HepG2 (cell line): ENCODE data around the gene NME7. TPM values are rescaled to one million over a fixed set of nuclear protein-coding genes. Genes with fewer than 3 reads are reported as not detected.

ENCODE experiments used
- ATAC-seq: fragments of 200-7000 bp; cut with Tn5 transposase; 3 replicates; pipeline ENCODE4 v1.9.1; 2020; ENCODE audit warnings: mild to moderate bottlenecking, moderate library complexity
- BruUV-seq: library from RNA; stranded (reverse); fragments of 400-500 nt; replicated peaks from 2 replicates; lab custom pipeline; 2021; lab: Mats Ljungman, UMichigan
- CTCF ChIA-PET: fragments of 300-600 bp; formaldehyde crosslinking; extraction: SDS; loops from one replicate; lab custom pipeline; 2021; ENCODE audit warnings: low total read pairs, inconsistent platforms, low intra/inter-chr PET ratio; lab: Yijun Ruan, JAX
- POLR2A ChIA-PET: fragments of 350-600 bp; sonication (Branson Sonifier 250); formaldehyde crosslinking; loops from one replicate; lab custom pipeline; 2020; ENCODE audit warnings: antibody characterized with exemption, inconsistent platforms; lab: Yijun Ruan, JAX
- DNase-seq: peaks from one replicate; pipeline ENCODE4 v3.0.0-alpha.2; 2015; ENCODE audit warnings: low spot score
- FAIRE-seq: peaks from 3 replicates; lab custom pipeline; 2011; peaks lifted over from hg19 to GRCh38; lab: Jason Lieb, UNC
- H2AFZ ChIP-seq: one replicate; pipeline ENCODE4 v1.6.1; 2011; ENCODE audit warnings: low read length, inconsistent platforms
- H3K27ac ChIP-seq: fragments of 300-600 bp; 3 replicates; pipeline ENCODE4 v1.8.0; 2011; ENCODE audit warnings: mixed run types, mild to moderate bottlenecking, mixed read lengths, low read length, inconsistent platforms; ENCODE audit not compliant: insufficient read depth; ENCODE audit errors: extremely low read length
- H3K27me3 ChIP-seq, 2 experiments: fragments of 200-600 bp in 1 of 2; 2 replicates in 1 of 2; 3 replicates in 1 of 2; pipeline versions ENCODE4 v1.6.0 to v1.8.0; 2011; ENCODE audit warnings: low read length in 2 of 2, mild to moderate bottlenecking in 2 of 2, moderate library complexity in 2 of 2, inconsistent platforms in 1 of 2; ENCODE audit not compliant: insufficient read depth in 2 of 2, control insufficient read depth in 1 of 2
- H3K36me3 ChIP-seq, 2 experiments: fragments of 200-600 bp in 1 of 2; replicated peaks in 1 of 2; 2 replicates in 1 of 2; 3 replicates in 1 of 2; pipeline versions ENCODE4 v1.5.1 to v1.8.0; 2011; ENCODE audit warnings: low read length in 2 of 2, inconsistent platforms in 1 of 2; ENCODE audit not compliant: insufficient read depth in 2 of 2, control insufficient read depth in 1 of 2
- H3K4me1 ChIP-seq: 2 replicates; pipeline ENCODE4 v1.5.1; 2012; ENCODE audit warnings: low read length, inconsistent platforms; ENCODE audit not compliant: insufficient read depth
- H3K4me2 ChIP-seq: 2 replicates; pipeline ENCODE4 v1.6.0; 2011; ENCODE audit warnings: low read depth, low read length, inconsistent platforms
- H3K4me3 ChIP-seq, 3 experiments: fragments of 200-600 bp in 1 of 3; sonication (generic), shearing (Covaris generic) in 1 of 3; replicated peaks in 1 of 3; 2 replicates each; pipeline ENCODE4 v1.5.1; 2011 to 2016; ENCODE audit warnings: low read length in 3 of 3, inconsistent platforms in 2 of 3, low read depth in 2 of 3, mild to moderate bottlenecking in 2 of 3, control low read depth in 1 of 3, mixed read lengths in 1 of 3; ENCODE audit not compliant: insufficient read depth in 1 of 3
- H3K79me2 ChIP-seq: one replicate; pipeline ENCODE4 v1.6.1; 2011; ENCODE audit warnings: low read length, inconsistent platforms; ENCODE audit not compliant: insufficient read depth
- H3K9ac ChIP-seq: 2 replicates; pipeline ENCODE4 v1.6.0; 2011; ENCODE audit warnings: mild to moderate bottlenecking, low read depth, low read length, inconsistent platforms; ENCODE audit not compliant: insufficient read depth
- H3K9me3 ChIP-seq: 2 replicates; pipeline ENCODE4 v1.5.1; 2012; ENCODE audit warnings: mild to moderate bottlenecking, low read length
- H4K20me1 ChIP-seq: 2 replicates; pipeline ENCODE4 v1.6.0; 2011; ENCODE audit warnings: inconsistent platforms, mild to moderate bottlenecking, low read length, moderate library complexity; ENCODE audit not compliant: insufficient read depth
- FOXA3 ChIP-seq: IDR thresholded peaks from 2 replicates; pipeline ENCODE4 v1.6.1; 2016; ENCODE audit warnings: missing genetic modification reagents, missing compliant biosample characterization
- HMG20A ChIP-seq: IDR thresholded peaks from 2 replicates; pipeline ENCODE4 v1.6.1; 2016; ENCODE audit warnings: borderline replicate concordance
- HOXD1 ChIP-seq: sonication (generic); formaldehyde crosslinking; IDR thresholded peaks from 2 replicates; pipeline ENCODE4 v1.5.0; 2020; ENCODE audit warnings: missing genetic modification reagents
- KLF9 ChIP-seq: IDR thresholded peaks from 2 replicates; pipeline ENCODE4 v1.6.1; 2016; ENCODE audit warnings: low read depth
- LBX2 ChIP-seq: sonication (generic); formaldehyde crosslinking; IDR thresholded peaks from 2 replicates; pipeline ENCODE4 v1.5.0; 2020; ENCODE audit warnings: missing genetic modification reagents, mild to moderate bottlenecking, borderline replicate concordance
- NBN ChIP-seq: fragments of 450-650 bp; conservative IDR thresholded peaks from 2 replicates; pipeline ENCODE4 v1.6.1; 2017
- PHF5A ChIP-seq: IDR thresholded peaks from one replicate; pipeline ENCODE4 v1.6.1; 2018; ENCODE audit warnings: low read depth, missing genetic modification reagents; ENCODE audit not compliant: unreplicated experiment
- POLR2AphosphoS5 ChIP-seq: IDR thresholded peaks from 2 replicates; pipeline ENCODE4 v1.6.1; 2012; ENCODE audit warnings: low read depth, low read length
- PPARG ChIP-seq: conservative IDR thresholded peaks from 2 replicates; pipeline ENCODE4 v1.6.1; 2016; ENCODE audit warnings: missing biosample characterization, missing genetic modification reagents
- RFXANK ChIP-seq: IDR thresholded peaks from 2 replicates; pipeline ENCODE4 v1.6.1; 2016
- THAP11 ChIP-seq: IDR thresholded peaks from 2 replicates; pipeline ENCODE4 v1.6.1; 2016; ENCODE audit warnings: missing biosample characterization, missing genetic modification reagents
- WIZ ChIP-seq: sonication (generic); formaldehyde crosslinking; IDR thresholded peaks from 2 replicates; pipeline ENCODE4 v1.5.1; 2020; ENCODE audit warnings: mild to moderate bottlenecking, missing genetic modification reagents
- XBP1 ChIP-seq: sonication (generic); formaldehyde crosslinking; IDR thresholded peaks from 2 replicates; pipeline ENCODE4 v1.5.0; 2020; ENCODE audit warnings: missing genetic modification reagents
- ZKSCAN1 ChIP-seq: fragments of 150-350 bp; IDR thresholded peaks from 2 replicates; pipeline ENCODE4 v1.6.1; 2014; ENCODE audit warnings: low read length
- ZNF138 ChIP-seq: sonication (generic); formaldehyde crosslinking; IDR thresholded peaks from 2 replicates; pipeline ENCODE4 v1.5.0; 2020; ENCODE audit warnings: mild to moderate bottlenecking, low read depth, missing genetic modification reagents
- ZNF34 ChIP-seq: sonication (generic); formaldehyde crosslinking; IDR thresholded peaks from 2 replicates; pipeline ENCODE4 v1.4.0; 2020; ENCODE audit warnings: mild to moderate bottlenecking, missing genetic modification reagents, borderline replicate concordance
- ZNF557 ChIP-seq: sonication (generic); formaldehyde crosslinking; IDR thresholded peaks from 2 replicates; pipeline ENCODE4 v1.4.0; 2020; ENCODE audit warnings: missing genetic modification reagents
- ZNF564 ChIP-seq: sonication (generic); formaldehyde crosslinking; IDR thresholded peaks from 2 replicates; pipeline ENCODE4 v1.8.1; 2023; ENCODE audit warnings: mild to moderate bottlenecking, missing genetic modification reagents
- WGBS: methylation state at CpG from one replicate; pipeline ENCODE4 v1.1.6; 2017; ENCODE audit warnings: low lambda C conversion rate; 5-methylcytosine and 5-hydroxymethylcytosine counted together
- in situ Hi-C: cut with HindIII; loops from 2 replicates; pipeline ENCODE4 v1.10.0; 2017; ENCODE audit warnings: low pct_unique_long_range_greater_than_20kb; ENCODE audit not compliant: extremely low pct_ligation_motif_present
- intact Hi-C: fragments of 100-400 bp; cut with micrococcal nuclease; formaldehyde crosslinking; loops from one replicate; pipeline ENCODE4 v1.10.0; 2022; ENCODE audit not compliant: unreplicated experiment
- polyA plus RNA-seq, 8 experiments: library from polyadenylated mRNA; depleted of rRNA in 3 of 8; stranded (reverse) in 7 of 8; unstranded in 1 of 8; fragments of >200 nt; fragmentation: Illumina TruSeq in 4 of 8; extraction: Trizol in 4 of 8; gene quantifications; 2 replicates each; pipeline versions ENCODE4 v1.2.1 to v1.2.3, GENCODE V29; 2011 to 2016; ENCODE audit warnings: low read depth in 4 of 8, missing spikeins in 1 of 8, mixed read lengths in 1 of 8; ENCODE audit not compliant: insufficient read depth in 1 of 8
- total RNA-seq, 5 experiments: library from RNA; depleted of rRNA; stranded (reverse); fragments of >200 nt; fragmentation: Illumina TruSeq; extraction: Trizol; gene quantifications; 2 replicates each; pipeline ENCODE4 v1.2.3, GENCODE V29; 2016; ENCODE audit warnings: low read depth in 1 of 5
- TF ChIP-seq, protein P1 (sequence below): sonication (generic); formaldehyde crosslinking; IDR thresholded peaks from 2 replicates; pipeline ENCODE4 v1.4.0; 2020; ENCODE audit warnings: mild to moderate bottlenecking, missing genetic modification reagents
- TF ChIP-seq, protein P2 (sequence below): sonication (generic); formaldehyde crosslinking; IDR thresholded peaks from 2 replicates; pipeline ENCODE4 v1.5.1; 2020; ENCODE audit warnings: mild to moderate bottlenecking, missing genetic modification reagents, moderate library complexity
- TF ChIP-seq, protein P3 (sequence below): sonication (generic); formaldehyde crosslinking; conservative IDR thresholded peaks from 2 replicates; pipeline ENCODE4 v1.8.0; 2022; ENCODE audit warnings: missing genetic modification reagents

Gene NME7
- total and polyA plus RNA-seq, 2 of the 13 experiments (the other 11 are each of a cell fraction or from before 2014, with no cell fraction given): 9.4 to 22.5 TPM

DNA sequence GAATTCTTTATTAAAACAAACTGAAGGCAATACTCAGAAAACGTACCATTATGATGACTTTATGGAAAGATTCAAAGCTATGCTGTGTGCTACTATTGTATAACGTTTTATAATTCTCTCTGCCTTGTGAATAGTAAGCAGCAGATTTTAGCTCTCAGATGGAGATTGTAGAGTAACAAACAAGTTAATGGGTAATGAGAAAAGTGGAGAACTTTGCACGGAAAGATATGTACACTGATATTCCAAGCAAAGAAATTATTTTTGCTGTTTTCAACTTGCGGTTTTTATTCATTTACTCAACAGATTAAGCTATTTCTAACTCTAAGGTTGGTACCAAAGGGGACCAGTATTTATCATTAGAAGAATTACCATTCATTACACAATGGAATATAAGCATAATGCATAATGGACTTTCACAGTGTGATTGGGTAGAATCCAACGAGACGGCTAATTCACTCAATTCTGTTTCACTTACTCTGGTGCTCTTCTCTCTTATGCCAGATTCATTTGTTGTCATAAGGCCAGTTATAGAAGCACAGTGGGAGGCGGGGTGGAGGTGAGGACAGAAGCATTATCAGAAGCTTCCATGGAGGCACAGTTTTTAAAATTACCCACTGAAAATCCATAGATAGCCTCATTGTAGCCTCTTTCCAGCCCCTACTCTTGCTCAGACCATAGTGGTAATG, 222.5 kb downstream of the NME7 start:
- H3K4me2 ChIP-seq: peak overlapping the region; percentile 68
- peak; percentile 60 for DNase-seq
- TF ChIP-seq ZNF34 (CRISPR knock-in tag) (no peak), WIZ (CRISPR knock-in tag) (no peak), PHF5A (CRISPR knock-in tag) (peak; percentile 40), FOXA3 (peak; percentile 41), RFXANK (CRISPR knock-in tag) (no peak), HOXD1 (no peak), HMG20A (CRISPR knock-in tag) (0 out of 2 replicates have a peak, but pooled peaks have one; percentile 39), PPARG (CRISPR knock-in tag) (0 out of 2 replicates have a peak, but pooled peaks have one; percentile 8), THAP11 (no peak), ZKSCAN1 (no peak), XBP1 (CRISPR knock-in tag) (no peak), ZNF138 (CRISPR knock-in tag) (no peak), ZNF557 (no peak), LBX2 (CRISPR knock-in tag) (no peak), KLF9 (CRISPR knock-in tag) (no peak), NBN (no peak), ZNF564 (no peak), POLR2AphosphoS5 (peak; percentile 47; the same call in 1 of the 2 replicates)
- TF ChIP-seq, protein P1, sequence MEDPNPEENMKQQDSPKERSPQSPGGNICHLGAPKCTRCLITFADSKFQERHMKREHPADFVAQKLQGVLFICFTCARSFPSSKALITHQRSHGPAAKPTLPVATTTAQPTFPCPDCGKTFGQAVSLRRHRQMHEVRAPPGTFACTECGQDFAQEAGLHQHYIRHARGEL (CRISPR knock-in tag): no peak
- TF ChIP-seq, protein P2, sequence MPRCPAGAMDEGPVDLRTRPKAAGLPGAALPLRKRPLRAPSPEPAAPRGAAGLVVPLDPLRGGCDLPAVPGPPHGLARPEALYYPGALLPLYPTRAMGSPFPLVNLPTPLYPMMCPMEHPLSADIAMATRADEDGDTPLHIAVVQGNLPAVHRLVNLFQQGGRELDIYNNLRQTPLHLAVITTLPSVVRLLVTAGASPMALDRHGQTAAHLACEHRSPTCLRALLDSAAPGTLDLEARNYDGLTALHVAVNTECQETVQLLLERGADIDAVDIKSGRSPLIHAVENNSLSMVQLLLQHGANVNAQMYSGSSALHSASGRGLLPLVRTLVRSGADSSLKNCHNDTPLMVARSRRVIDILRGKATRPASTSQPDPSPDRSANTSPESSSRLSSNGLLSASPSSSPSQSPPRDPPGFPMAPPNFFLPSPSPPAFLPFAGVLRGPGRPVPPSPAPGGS (CRISPR knock-in tag): no peak
- TF ChIP-seq, protein P3, sequence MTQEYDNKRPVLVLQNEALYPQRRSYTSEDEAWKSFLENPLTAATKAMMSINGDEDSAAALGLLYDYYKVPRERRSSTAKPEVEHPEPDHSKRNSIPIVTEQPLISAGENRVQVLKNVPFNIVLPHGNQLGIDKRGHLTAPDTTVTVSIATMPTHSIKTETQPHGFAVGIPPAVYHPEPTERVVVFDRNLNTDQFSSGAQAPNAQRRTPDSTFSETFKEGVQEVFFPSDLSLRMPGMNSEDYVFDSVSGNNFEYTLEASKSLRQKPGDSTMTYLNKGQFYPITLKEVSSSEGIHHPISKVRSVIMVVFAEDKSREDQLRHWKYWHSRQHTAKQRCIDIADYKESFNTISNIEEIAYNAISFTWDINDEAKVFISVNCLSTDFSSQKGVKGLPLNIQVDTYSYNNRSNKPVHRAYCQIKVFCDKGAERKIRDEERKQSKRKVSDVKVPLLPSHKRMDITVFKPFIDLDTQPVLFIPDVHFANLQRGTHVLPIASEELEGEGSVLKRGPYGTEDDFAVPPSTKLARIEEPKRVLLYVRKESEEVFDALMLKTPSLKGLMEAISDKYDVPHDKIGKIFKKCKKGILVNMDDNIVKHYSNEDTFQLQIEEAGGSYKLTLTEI (CRISPR knock-in tag): no peak

More for the DNA sequence above, 222.5 kb downstream of the NME7 start:
- H3K36me3 ChIP-seq: no peaks in the 10 kb centered on the region
- peaks cover 85% of the 10 kb centered on the region for H3K4me1 ChIP-seq
- no peaks in the 10 kb centered on the region for H4K20me1 ChIP-seq
- peak overlapping the region; percentile 95 for H3K27ac ChIP-seq
- H3K27me3 ChIP-seq: no peaks in the 10 kb centered on the region
- CTCF ChIA-PET: no interaction called here
- POLR2A ChIA-PET: interaction anchor here (0.7 to 3.9 kb wide), 7 partner anchors 8 to 456 kb away, joined by 3 to 25 read pairs (median 4); partner anchors contain the start of gene ATP1B1
- H3K9me3 ChIP-seq: no peaks in the 10 kb centered on the region
- ATAC-seq: peak; percentile 69
- peak overlapping the region; percentile 3 for H2AFZ ChIP-seq
- no peak for FAIRE-seq
- H3K79me2 ChIP-seq: no peaks in the 10 kb centered on the region
- in situ Hi-C loops: no loop called here
- intact Hi-C loops: loop anchor here (5.0 kb wide), 2 partner anchors 107 to 202 kb away; no protein-coding TSS in a partner anchor
- WGBS: 5% methylated on average over 7 of the region's 7 CpGs
- peak overlapping the region in 2 of 3 experiments; percentile 28 to 55; a peak in 2 of 6 replicates for H3K4me3 ChIP-seq
- H3K9ac ChIP-seq: peak overlapping the region; percentile 50
- BruUV-seq: TSS peak; percentile 70
